ENCODE results near the gene GALNT18.

GRCh38 chr11:11602011-11602410 is 19.8 kb downstream of the GALNT18 start:
- no peak for TF ChIP-seq CTCF (IDR thresholded peaks at IDR 0.05)
- TF ChIP-seq POLR2A (IDR thresholded peaks at IDR 0.05), result no peak
- no peak for TF ChIP-seq EP300 (IDR thresholded peaks at IDR 0.05)

All from ovary (tissue), 3 donors.